Measurements from ENCODE around the gene WASF2. TPM values are rescaled to one million over a fixed set of nuclear protein-coding genes. Genes with fewer than 3 reads are reported as not detected.

The WASF2 gene
- total and polyA plus RNA-seq, 2 of the 13 experiments (the other 11 are each of a cell fraction or from before 2014, with no cell fraction given): 10.4 to 27.7 TPM

- no peak overlapping the region for H3K9ac ChIP-seq (ENCODE audit: insufficient read depth, low read depth, low read length)
- no TSS peak for BruUV-seq (replicated peaks)
- H3K4me3 ChIP-seq (replicated peaks in 1 of 3; ENCODE audit: insufficient read depth in 1 of 3, low read depth in 2 of 3, low read length in 3 of 3): no peak overlapping the region
- H3K4me2 ChIP-seq (ENCODE audit: low read depth, low read length): no peak overlapping the region
- TF ChIP-seq TEAD2 (CRISPR knock-in tag; IDR thresholded peaks at IDR 0.05) (no peak), POGZ (CRISPR knock-in tag; IDR thresholded peaks at IDR 0.05) (no peak), HMG20B (CRISPR knock-in tag; conservative IDR thresholded peaks at IDR 0.05) (no peak), FOXP1 (IDR thresholded peaks at IDR 0.05) (no peak), FOXP1 (CRISPR knock-in tag; IDR thresholded peaks at IDR 0.05) (no peak), RNF219 (CRISPR knock-in tag; IDR thresholded peaks at IDR 0.05) (no peak), USF2 (IDR thresholded peaks at IDR 0.05; ENCODE audit: low read depth, low read length) (no peak), USF2 (CRISPR knock-in tag; IDR thresholded peaks at IDR 0.05; ENCODE audit: borderline replicate concordance) (no peak), ZNF263 (CRISPR knock-in tag; IDR thresholded peaks at IDR 0.05) (no peak), E2F5 (CRISPR knock-in tag; conservative IDR thresholded peaks at IDR 0.05) (no peak), ZNF564 (CRISPR knock-in tag; IDR thresholded peaks at IDR 0.05) (no peak)
- no peak for ATAC-seq
- H3K27me3 ChIP-seq (ENCODE audit: control insufficient read depth in 1 of 2, insufficient read depth in 2 of 2, low read length in 2 of 2): no peaks in the 10 kb centered on the region
- no peaks in the 10 kb centered on the region for H4K20me1 ChIP-seq (ENCODE audit: insufficient read depth, low read length)
- POLR2A ChIA-PET: no interaction called here
- FAIRE-seq: no peak
- no peak for DNase-seq (ENCODE audit: low spot score)
- WGBS (ENCODE audit: low lambda C conversion rate): 100% methylated on average over 1 of the region's 1 CpG
- intact Hi-C loops (cut with micrococcal nuclease; ENCODE audit: unreplicated experiment): no loop called here
- no peaks in the 10 kb centered on the region for H3K9me3 ChIP-seq (ENCODE audit: low read length)
- H3K4me1 ChIP-seq (ENCODE audit: insufficient read depth, low read length): no peaks in the 10 kb centered on the region
- CTCF ChIA-PET (ENCODE audit: low intra/inter-chr PET ratio, low total read pairs): no interaction called here
- no peak overlapping the region for H2AFZ ChIP-seq (ENCODE audit: low read length)
- peaks cover 34 to 90% of the 10 kb centered on the region in 2 experiments for H3K36me3 ChIP-seq (replicated peaks in 1 of 2; ENCODE audit: control insufficient read depth in 1 of 2, insufficient read depth in 2 of 2, low read length in 2 of 2)
- H3K27ac ChIP-seq (ENCODE audit: extremely low read length, insufficient read depth, low read length): no peak overlapping the region
- in situ Hi-C loops (cut with HindIII; ENCODE audit: extremely low pct_ligation_motif_present, low pct_unique_long_range_greater_than_20kb): no loop called here
- no peaks in the 10 kb centered on the region for H3K79me2 ChIP-seq (ENCODE audit: insufficient read depth, low read length)
These were observed 75.9 kb downstream of the WASF2 start for GRCh38 chr1:27414091-27414490.
